ENCODE measurements around the gene OR2F2. TPM values are rescaled to one million over a fixed set of nuclear protein-coding genes. Genes with fewer than 3 reads are reported as not detected.

OR2F2 gene
- polyA plus RNA-seq, 1 experiment, result not detected

GRCh38 chr7:143965280-143965679 is 30.2 kb downstream of the OR2F2 start:
- TF ChIP-seq CTCF (IDR thresholded peaks at IDR 0.05; ENCODE audit: insufficient read depth, low read depth, low read length), result no peak
- no peak overlapping the region for H3K4me3 ChIP-seq (ENCODE audit: low read depth, low read length)
- H3K27me3 ChIP-seq (ENCODE audit: control insufficient read depth, insufficient read depth, low read length), result no peaks in the 10 kb centered on the region
- DNase-seq (ENCODE audit: low read depth), result no peak
- ChIA-PET POLR2A (no interaction called here), CTCF (interaction anchor here (0.6 kb wide), 1 partner anchor 9 kb away, joined by 3 read pairs; no protein-coding TSS in a partner anchor)
- no peaks in the 10 kb centered on the region for H3K36me3 ChIP-seq (ENCODE audit: control insufficient read depth, insufficient read depth, low read length)

- no peak for TF ChIP-seq CTCF (IDR thresholded peaks at IDR 0.05; ENCODE audit: insufficient read depth, low read depth, low read length)
- DNase-seq (ENCODE audit: low read depth), result no peak
- H3K36me3 ChIP-seq (ENCODE audit: control insufficient read depth, insufficient read depth, low read length), result no peaks in the 10 kb centered on the region
- ChIA-PET CTCF (no interaction called here), POLR2A (no interaction called here)
- no peaks in the 10 kb centered on the region for H3K27me3 ChIP-seq (ENCODE audit: control insufficient read depth, insufficient read depth, low read length)
- no peak overlapping the region for H3K4me3 ChIP-seq (ENCODE audit: low read depth, low read length)
Observed at GRCh38 chr7:143967398-143967797, 32.4 kb downstream of the OR2F2 start.

GRCh38 chr7:143973870-143974416 is 38.9 kb downstream of the OR2F2 start:
- no peak for DNase-seq (ENCODE audit: low read depth)
- Histone ChIP-seq H3K36me3 (ENCODE audit: control insufficient read depth, insufficient read depth, low read length) (no peaks in the 10 kb centered on the region), H3K27me3 (ENCODE audit: control insufficient read depth, insufficient read depth, low read length) (no peaks in the 10 kb centered on the region), H3K4me3 (ENCODE audit: low read depth, low read length) (no peak overlapping the region)
- ChIA-PET CTCF (interaction anchor here (0.6 to 1.1 kb wide), 4 partner anchors 8 to 73 kb away, joined by 3 to 4 read pairs (median 3); no protein-coding TSS in a partner anchor), POLR2A (no interaction called here)
- TF ChIP-seq CTCF (IDR thresholded peaks at IDR 0.05; ENCODE audit: insufficient read depth, low read depth, low read length), result no peak

GRCh38 chr7:143974459-143974858 is 39.4 kb downstream of the OR2F2 start:
- Histone ChIP-seq H3K36me3 (ENCODE audit: control insufficient read depth, insufficient read depth, low read length) (no peaks in the 10 kb centered on the region), H3K4me3 (ENCODE audit: low read depth, low read length) (no peak overlapping the region), H3K27me3 (ENCODE audit: control insufficient read depth, insufficient read depth, low read length) (no peaks in the 10 kb centered on the region)
- ChIA-PET POLR2A (no interaction called here), CTCF (interaction anchor here (0.6 to 1.1 kb wide), 3 partner anchors 27 to 73 kb away, joined by 3 to 4 read pairs (median 3); no protein-coding TSS in a partner anchor)
- DNase-seq (ENCODE audit: low read depth), result peak; percentile 10
- no peak for TF ChIP-seq CTCF (IDR thresholded peaks at IDR 0.05; ENCODE audit: insufficient read depth, low read depth, low read length)

GRCh38 chr7:143975617-143976016 is 40.6 kb downstream of the OR2F2 start:
- Histone ChIP-seq H3K27me3 (ENCODE audit: control insufficient read depth, insufficient read depth, low read length) (no peaks in the 10 kb centered on the region), H3K36me3 (ENCODE audit: control insufficient read depth, insufficient read depth, low read length) (no peaks in the 10 kb centered on the region), H3K4me3 (ENCODE audit: low read depth, low read length) (no peak overlapping the region)
- no peak for TF ChIP-seq CTCF (IDR thresholded peaks at IDR 0.05; ENCODE audit: insufficient read depth, low read depth, low read length)
- POLR2A ChIA-PET, result no interaction called here
- no peak for DNase-seq (ENCODE audit: low read depth)
- CTCF ChIA-PET, result no interaction called here
